ENCODE measurements around the gene SEC22A. TPM values are rescaled to one million over a fixed set of nuclear protein-coding genes. Genes with fewer than 3 reads are reported as not detected.

SEC22A gene
- total RNA-seq, 2 donors from 2014 or later, result 26.8 to 34.9 TPM

- H3K4me1 ChIP-seq (replicated peaks), result no peaks in the 10 kb centered on the region
- H3K27me3 ChIP-seq (replicated peaks; ENCODE audit: insufficient read depth), result no peaks in the 10 kb centered on the region
- H3K36me3 ChIP-seq, result no peaks in the 10 kb centered on the region
- no peak for DNase-seq (ENCODE audit: low spot score)
- no peak overlapping the region for H3K4me3 ChIP-seq
- intact Hi-C loops (cut with DNase I), result loop anchor here (5.0 kb wide), 1 partner anchor 199 kb away; no protein-coding TSS in a partner anchor
- TF ChIP-seq POLR2A (IDR thresholded peaks at IDR 0.05), result no peak
- no peak for TF ChIP-seq POLR2AphosphoS5 (IDR thresholded peaks at IDR 0.05)
- TF ChIP-seq CTCF (IDR thresholded peaks at IDR 0.05), result no peak
- 86% methylated on average over 6 of the region's 6 CpGs for WGBS
- H3K9me3 ChIP-seq, result no peaks in the 10 kb centered on the region
- H3K27ac ChIP-seq, result no peak overlapping the region
Measured at GRCh38 chr3:123287962-123288302, 86.2 kb downstream of the SEC22A start.

DNA sequence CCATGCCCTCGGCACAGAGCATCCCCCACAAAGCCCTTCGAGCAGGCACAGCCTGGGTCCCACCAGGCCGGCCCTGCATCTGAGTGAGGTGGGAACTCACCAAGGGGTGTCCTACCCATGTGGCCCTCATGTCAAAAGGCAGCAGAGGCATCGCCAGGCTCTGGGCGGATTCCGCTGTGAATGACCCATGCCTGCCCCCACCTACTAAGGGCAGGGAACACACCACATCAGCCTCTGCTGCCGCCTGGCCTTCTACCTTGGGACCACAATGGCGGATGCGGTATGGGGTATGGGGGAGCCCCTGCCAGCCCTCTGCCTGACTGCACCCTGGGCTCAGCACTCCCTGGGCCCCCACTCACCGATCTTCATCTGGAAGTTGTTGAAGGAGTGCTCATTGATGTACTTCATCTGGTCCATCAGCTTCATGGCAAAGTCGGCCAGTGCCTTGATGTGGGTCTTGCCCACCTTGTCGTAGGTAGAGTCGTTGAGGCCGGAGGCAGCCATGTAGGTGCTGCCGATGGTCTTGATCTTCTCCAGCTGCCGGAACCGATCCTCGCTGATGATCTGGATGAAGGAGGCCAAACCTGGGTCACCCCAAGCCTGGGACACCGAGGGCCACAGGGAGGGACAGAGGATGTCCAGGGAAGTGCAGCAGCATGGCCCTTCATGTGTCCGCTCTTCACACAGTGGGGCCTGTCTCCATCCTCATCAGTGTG, 87.8 kb downstream of the SEC22A start:
- TF ChIP-seq POLR2A (IDR thresholded peaks at IDR 0.05) (no peak), CTCF (IDR thresholded peaks at IDR 0.05) (no peak), POLR2AphosphoS5 (IDR thresholded peaks at IDR 0.05) (no peak)
- no peaks in the 10 kb centered on the region for H3K9me3 ChIP-seq
- no peak overlapping the region for H3K4me3 ChIP-seq
- H3K36me3 ChIP-seq, result no peaks in the 10 kb centered on the region
- no peaks in the 10 kb centered on the region for H3K27me3 ChIP-seq (replicated peaks; ENCODE audit: insufficient read depth)
- H3K4me1 ChIP-seq (replicated peaks), result no peaks in the 10 kb centered on the region
- no peak for DNase-seq (ENCODE audit: low spot score)
- WGBS, result 93% methylated on average over 20 of the region's 20 CpGs
- no peak overlapping the region for H3K27ac ChIP-seq
- intact Hi-C loops (cut with DNase I), result loop anchor here (5.0 kb wide), 1 partner anchor 198 kb away; no protein-coding TSS in a partner anchor

DNA sequence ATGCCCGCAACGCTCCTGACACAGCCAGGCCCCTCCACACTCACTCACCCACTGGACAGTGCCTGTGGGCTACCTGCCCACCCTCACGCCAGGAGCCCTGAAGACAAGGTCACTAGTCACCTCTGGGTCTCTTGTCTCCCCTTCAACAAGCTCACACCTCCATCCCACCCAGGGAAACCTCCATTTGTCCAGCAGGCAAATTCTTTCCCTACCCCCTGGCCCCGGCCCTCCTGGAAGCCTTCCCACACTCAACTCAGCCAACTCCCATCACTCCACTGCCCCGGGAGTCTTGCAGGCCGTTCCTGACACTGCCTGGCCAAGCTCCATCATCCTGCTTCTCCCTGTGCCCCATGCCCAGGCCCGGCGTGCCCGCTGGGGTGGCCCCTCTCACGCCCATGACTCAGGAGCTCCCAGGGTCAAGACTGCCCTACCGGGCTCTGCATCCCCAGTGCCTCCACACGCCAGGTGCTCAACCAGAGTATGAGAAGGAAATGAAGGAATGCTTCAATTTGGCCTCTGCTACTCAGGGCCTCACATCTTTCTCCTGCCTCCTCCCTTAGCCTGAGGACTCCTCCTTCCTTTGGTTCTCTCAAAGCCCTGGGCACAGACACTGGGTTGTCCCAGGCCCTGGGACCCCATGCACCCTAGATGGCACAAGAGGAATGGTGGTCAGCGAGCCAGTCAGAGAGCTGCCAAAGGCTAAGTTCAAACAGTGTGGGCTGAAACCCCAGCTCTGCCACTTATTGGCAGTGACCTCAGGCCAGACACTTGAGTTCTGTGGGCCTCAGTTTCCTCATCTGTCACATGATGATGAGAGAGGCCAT, 88.6 kb downstream of the SEC22A start:
- 84% methylated on average over 13 of the region's 13 CpGs for WGBS
- H3K36me3 ChIP-seq, result no peaks in the 10 kb centered on the region
- TF ChIP-seq POLR2A (IDR thresholded peaks at IDR 0.05) (no peak), CTCF (IDR thresholded peaks at IDR 0.05) (no peak), POLR2AphosphoS5 (IDR thresholded peaks at IDR 0.05) (no peak)
- intact Hi-C loops (cut with DNase I), result no loop called here
- H3K27me3 ChIP-seq (replicated peaks; ENCODE audit: insufficient read depth), result no peaks in the 10 kb centered on the region
- no peak for DNase-seq (ENCODE audit: low spot score)
- no peak overlapping the region for H3K4me3 ChIP-seq
- no peaks in the 10 kb centered on the region for H3K9me3 ChIP-seq
- H3K4me1 ChIP-seq (replicated peaks), result no peaks in the 10 kb centered on the region
- H3K27ac ChIP-seq, result no peak overlapping the region

DNA sequence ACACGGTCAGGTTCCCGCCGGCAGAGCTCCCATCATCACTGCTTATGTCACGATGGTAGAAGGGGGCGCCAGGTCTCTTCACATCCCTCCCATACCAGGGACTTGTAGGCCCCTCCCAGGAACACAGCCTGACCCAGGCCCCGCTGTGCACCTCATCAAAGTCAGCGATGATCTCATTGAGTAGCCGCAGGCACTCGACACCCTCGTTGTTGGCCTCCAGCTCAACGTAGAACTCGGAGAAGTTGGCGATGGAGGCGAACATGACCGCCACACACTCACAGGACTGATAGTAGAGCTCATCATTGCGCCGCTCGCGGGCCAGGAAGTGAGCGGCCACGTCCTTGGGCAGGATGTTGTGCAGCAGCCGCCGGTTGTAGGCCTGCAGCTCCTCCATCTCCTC, 89.2 kb downstream of the SEC22A start:
- TF ChIP-seq POLR2AphosphoS5 (IDR thresholded peaks at IDR 0.05) (no peak), CTCF (IDR thresholded peaks at IDR 0.05) (no peak), POLR2A (IDR thresholded peaks at IDR 0.05) (no peak)
- H3K27me3 ChIP-seq (replicated peaks; ENCODE audit: insufficient read depth), result no peaks in the 10 kb centered on the region
- intact Hi-C loops (cut with DNase I), result no loop called here
- no peak for DNase-seq (ENCODE audit: low spot score)
- WGBS, result 94% methylated on average over 23 of the region's 23 CpGs
- no peak overlapping the region for H3K27ac ChIP-seq
- no peak overlapping the region for H3K4me3 ChIP-seq
- H3K4me1 ChIP-seq (replicated peaks), result no peaks in the 10 kb centered on the region
- no peaks in the 10 kb centered on the region for H3K36me3 ChIP-seq
- H3K9me3 ChIP-seq, result no peaks in the 10 kb centered on the region

Measured in prostate gland (tissue), 2 donors.